NOMO-1 treated with dmso at 0.1 percent for 144 hours (cell line): ENCODE measurements around the gene SHC1.
"Not testable (repeated sequence)": the region's sequence is repeated elsewhere in the genome, so short reads cannot be mapped to it uniquely, and the experiment has no call there.

Experiments used
- DNase-seq: peaks from one replicate; lab custom pipeline; 2025; ENCODE audit not compliant: unreplicated experiment; lab: John Stamatoyannopoulos, UW

SHC1 gene

GRCh38 chr1:154996966-154997701, 26.6 kb upstream of the SHC1 start:
- no peak for DNase-seq

- DNase-seq: not testable (repeated sequence)
Measured at GRCh38 chr1:154995301-154995983, 24.9 kb upstream of the SHC1 start.

- no peak for DNase-seq
Measured at GRCh38 chr1:154994591-154994990, 24.0 kb upstream of the SHC1 start.

- DNase-seq: no peak
Measured at GRCh38 chr1:154994269-154994587, 23.7 kb upstream of the SHC1 start.

- no peak for DNase-seq
Measured at GRCh38 chr1:154993572-154994268, 23.2 kb upstream of the SHC1 start, which contains the start of gene LENEP. TSS of gene LENEP (plus strand) at chr1:154993586. CDS start at chr1:154993608, 22 bp downstream.

GRCh38 chr1:154992721-154993571, 22.4 kb upstream of the SHC1 start:
- DNase-seq: no peak

DNA sequence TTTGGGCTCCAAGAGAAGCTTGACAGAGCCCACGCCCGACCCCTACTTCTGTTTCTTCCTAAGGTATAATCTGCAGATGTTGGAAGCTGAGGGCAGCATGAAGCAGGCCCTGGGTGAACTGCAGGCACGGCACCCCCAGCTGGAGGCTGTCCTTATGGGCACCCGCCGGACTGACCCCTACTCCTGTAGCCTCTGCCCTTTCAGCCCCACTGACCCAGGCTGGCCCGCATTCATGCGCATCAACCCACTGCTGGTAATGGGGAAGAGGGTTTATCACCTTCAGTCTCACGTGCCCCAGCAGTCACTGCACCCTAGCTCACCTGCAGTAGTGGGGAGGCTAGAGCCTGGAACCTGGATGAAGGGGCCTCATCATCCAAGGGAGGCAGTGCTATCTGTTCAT, 19.7 kb upstream of the SHC1 start:
- DNase-seq: no peak

DNA sequence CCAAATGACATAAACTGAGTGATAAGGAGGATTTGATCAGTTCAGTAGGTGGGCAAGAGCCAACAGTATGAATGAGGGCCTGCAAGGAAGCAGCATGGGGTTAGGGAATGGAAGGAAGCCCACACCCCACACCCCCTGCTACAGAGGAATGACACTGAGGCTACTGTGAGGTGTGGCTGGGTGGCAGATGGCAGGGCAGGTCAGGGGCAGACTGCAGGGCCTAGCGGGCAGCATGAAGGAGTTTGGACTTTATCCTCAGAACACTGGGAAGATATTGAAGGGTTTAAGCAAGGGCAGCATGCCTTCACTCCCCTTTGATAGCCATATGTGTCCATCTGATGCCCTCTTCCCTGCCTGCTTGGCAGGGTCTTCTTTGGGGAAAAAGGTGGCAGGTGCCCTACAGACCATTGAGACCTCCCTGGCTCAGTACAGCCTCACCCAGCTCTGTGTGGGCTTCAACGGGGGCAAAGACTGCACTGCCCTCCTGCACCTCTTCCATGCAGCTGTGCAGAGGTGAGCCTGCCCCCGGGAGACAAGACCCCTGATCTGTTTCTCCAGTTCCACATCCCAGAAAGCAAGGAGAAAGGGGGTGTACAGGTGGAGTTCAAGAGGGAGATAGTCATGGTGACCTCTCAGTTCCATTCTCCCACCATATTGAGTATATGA, 18.8 kb upstream of the SHC1 start:
- DNase-seq: no peak

DNA sequence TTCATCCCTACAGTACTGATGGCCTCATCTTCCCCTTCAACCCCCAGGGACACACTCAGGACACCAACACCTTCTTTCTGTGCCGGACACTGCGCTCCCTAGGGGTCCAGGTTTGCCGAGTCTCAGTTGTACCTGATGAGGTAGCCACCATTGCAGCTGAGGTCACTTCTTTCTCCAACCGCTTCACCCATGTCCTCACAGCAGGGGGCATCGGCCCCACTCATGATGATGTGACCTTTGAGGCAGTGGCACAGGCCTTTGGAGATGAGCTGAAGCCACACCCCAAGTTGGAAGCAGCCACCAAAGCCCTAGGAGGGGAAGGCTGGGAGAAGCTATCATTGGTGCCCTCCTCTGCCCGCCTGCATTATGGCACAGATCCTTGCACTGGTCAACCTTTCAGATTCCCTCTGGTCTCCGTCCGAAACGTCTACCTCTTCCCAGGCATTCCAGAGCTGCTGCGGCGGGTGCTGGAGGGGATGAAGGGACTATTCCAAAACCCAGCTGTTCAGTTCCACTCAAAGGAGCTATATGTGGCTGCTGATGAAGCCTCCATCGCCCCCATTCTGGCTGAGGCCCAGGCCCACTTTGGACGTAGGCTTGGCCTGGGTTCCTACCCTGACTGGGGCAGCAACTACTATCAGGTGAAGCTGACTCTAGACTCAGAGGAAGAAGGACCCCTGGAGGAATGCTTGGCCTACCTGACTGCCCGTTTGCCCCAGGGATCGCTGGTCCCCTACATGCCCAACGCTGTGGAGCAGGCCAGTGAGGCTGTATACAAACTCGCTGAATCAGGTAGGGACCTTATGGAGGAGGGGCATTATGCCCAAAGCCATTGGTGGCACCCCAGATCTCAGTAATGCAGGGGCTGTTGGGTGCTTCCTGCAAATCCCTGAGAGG, 17.8 kb upstream of the SHC1 start:
- DNase-seq: no peak

DNA sequence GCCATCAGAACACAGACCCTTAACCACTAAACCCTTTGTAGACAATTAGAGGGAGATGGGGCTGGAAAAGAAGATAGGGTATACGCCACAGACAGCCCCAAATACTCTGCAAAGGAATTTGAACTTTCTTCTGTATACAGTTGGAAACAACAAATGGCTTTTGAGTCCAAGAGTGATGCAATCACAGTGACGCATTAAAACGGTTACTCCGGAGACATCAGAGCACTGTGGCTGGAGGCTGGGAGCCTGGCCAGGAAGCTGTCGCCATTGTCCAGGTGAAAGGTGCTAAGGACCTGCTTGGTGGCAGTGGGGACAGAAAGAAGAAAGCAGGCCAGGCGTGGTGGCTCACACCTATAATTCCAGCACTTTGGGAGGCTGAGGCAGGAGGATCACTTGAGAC, 16.8 kb upstream of the SHC1 start:
- no peak for DNase-seq

DNA sequence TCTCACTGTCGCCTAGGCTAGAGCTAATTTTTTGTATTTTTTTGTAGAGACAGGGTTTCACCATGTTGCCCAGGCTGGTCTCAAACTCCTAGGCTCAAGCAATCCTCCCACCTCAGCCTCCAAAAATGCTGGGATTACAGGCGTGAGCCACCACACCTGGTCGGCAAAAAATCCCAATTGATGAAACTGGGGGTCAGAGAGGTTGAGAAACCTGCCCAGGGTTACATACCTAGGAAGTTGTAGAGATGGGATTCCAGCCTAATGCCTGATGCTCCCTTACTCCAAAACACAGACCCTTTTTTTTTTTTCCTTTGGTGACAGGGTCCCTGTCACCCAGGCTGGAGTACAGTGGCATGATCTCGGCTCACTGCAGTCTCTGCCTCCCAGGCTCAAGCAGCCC, 16.2 kb upstream of the SHC1 start:
- not testable (repeated sequence) for DNase-seq

GRCh38 chr1:154983776-154984466, 13.4 kb upstream of the SHC1 start:
- no peak for DNase-seq

DNA sequence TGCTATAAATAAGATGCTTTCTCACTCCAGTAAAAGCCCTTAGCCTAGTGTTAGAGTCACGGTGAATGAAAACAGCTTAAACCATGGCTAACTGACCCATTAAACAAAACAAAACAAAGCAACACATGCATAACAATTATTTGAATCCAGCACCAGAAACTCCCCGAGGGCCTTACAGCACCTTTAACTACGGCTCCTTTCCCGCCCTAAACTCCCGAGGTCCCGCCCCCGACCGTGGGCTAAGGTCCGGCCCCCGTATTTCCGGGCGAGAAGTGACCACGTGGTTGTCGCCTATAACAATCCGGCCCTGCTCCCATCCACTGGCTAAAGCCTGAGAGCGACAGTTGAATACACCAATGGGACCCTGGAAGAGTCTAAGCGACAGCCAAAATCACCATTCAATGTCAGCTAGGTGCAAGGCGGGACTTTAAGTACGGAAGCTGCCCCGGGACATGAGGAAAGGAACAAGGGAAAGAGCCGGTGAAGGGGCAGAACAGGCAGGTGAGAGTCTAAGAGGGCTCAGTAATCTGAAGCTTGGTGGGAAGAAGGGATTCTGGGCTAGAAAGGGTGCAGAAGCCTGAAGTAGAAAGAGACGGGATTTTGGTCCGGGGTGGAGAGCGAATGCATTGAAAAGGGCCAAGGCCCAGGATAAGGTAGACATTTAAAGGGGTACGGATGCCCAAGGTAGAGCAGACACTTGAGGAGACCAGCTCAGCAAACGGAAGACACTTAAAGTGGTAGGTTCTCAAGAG, 12.5 kb upstream of the SHC1 start, which contains the start of gene FLAD1:
Gene FLAD1, plus strand, starts transcription at position 448 of the 752 bp plus-strand sequence. CDS start 351 bp downstream, outside the sequence.
- peak; percentile 99 for DNase-seq

- no peak for DNase-seq
Measured at GRCh38 chr1:154982341-154982740, 11.8 kb upstream of the SHC1 start.

- DNase-seq: no peak
Measured at GRCh38 chr1:154978360-154978759, 7.8 kb upstream of the SHC1 start.

DNA sequence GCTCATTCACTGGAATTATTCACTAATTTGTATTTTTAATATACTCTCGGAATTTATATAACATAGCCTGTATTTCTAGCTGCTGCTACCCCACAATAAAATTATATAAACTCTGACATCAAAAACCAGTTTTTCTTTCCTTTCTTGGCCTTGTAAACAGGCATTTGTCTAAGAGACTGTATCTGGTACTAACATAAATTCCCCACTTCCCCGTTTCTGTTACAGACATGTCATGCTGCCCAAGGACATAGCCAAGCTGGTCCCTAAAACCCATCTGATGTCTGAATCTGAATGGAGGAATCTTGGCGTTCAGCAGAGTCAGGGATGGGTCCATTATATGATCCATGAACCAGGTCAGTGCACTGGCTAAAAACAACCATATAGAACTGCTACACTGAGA, 7.2 kb upstream of the SHC1 start:
- DNase-seq: not testable (repeated sequence)

DNA sequence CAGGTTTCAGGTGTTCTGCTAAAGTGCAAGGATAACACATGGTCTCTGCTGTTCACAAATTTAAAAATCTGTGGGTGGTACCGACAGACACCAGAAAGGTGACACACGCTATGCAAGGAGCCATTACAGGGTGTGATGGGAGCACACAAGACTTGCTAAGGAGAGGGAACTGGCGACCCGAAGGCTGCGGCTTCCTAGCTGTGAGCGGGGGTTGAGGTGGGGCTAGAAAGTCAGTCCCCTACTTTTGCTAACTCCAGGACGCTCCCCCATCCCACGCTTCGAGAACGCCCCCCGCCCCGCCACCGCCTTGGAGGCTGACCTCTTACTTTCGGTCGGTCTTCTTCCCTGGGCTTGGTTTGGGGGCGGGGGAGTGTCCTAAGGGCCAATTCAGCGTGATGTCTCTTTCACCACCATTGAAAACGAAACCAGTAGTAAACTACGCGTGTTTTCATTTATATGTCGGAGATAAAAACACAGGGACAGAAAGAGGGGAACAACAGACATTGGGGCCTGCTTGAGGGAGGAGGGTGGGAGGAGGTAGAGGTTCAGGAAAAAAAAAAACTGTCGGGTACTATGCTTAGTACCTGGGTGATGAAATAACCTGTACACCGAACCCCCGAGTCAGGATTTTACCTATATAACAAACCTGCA, 5.0 kb upstream of the SHC1 start:
- no peak for DNase-seq
